Testis (tissue), 3 donors: ENCODE data around the gene DDA1. TPM values are rescaled to one million over a fixed set of nuclear protein-coding genes. Genes with fewer than 3 reads are reported as not detected.

Experiments used
- DNase-seq: peaks from one replicate; pipeline ENCODE4 v3.0.0-alpha.2; 2019
- H3K27ac ChIP-seq, 2 donors: fragments of 200-600 bp; sonication (generic); one replicate each; pipeline ENCODE4 v1.5.1; 2019
- H3K27me3 ChIP-seq: fragments of 200-600 bp; sonication (generic); one replicate; pipeline ENCODE4 v1.5.1; 2019
- H3K36me3 ChIP-seq: fragments of 200-600 bp; sonication (generic); one replicate; pipeline ENCODE4 v1.5.1; 2017; ENCODE audit warnings: low read depth; ENCODE audit errors: missing control alignments
- H3K4me1 ChIP-seq: fragments of 200-600 bp; sonication (generic); one replicate; pipeline ENCODE4 v1.5.1; 2019
- H3K4me3 ChIP-seq, 2 donors: fragments of 200-600 bp; sonication (generic); one replicate each; pipeline ENCODE4 v1.5.1; 2017 to 2019
- H3K9me3 ChIP-seq: fragments of 200-600 bp; sonication (generic); one replicate; pipeline ENCODE4 v1.5.1; 2017
- CTCF ChIP-seq, 3 experiments: fragments of 450-650 bp in 2 of 3; fragments of 200-600 bp in 1 of 3; sonication (generic) in 1 of 3; IDR thresholded peaks; one replicate each; pipeline ENCODE4 v1.5.1; 2016 to 2019; ENCODE audit warnings: antibody characterized with exemption in 3 of 3, mild to moderate bottlenecking in 2 of 3, moderate library complexity in 1 of 3
- POLR2A ChIP-seq: fragments of 450-650 bp; IDR thresholded peaks from one replicate; pipeline ENCODE4 v1.6.1; 2017; ENCODE audit warnings: antibody characterized with exemption, mild to moderate bottlenecking, moderate library complexity
- WGBS, 2 donors: methylation state at CpG; one replicate each; pipeline ENCODE4 v1.1.5; 2018; 5-methylcytosine and 5-hydroxymethylcytosine counted together
- intact Hi-C: fragments of 100-400 bp; cut with DNase I; formaldehyde crosslinking; loops from one replicate; pipeline ENCODE4 v1.15.1; 2023; ENCODE audit warnings: low total_unique reads
- polyA plus RNA-seq: library from polyadenylated mRNA; stranded (reverse); fragments of 350-450 nt; fragmentation: Illumina TruSeq; extraction: RNeasy Lipid Tissue Mini Kit (QIAGEN cat#74804); gene quantifications from one replicate; pipeline ENCODE4 v1.2.3, GENCODE V29; 2014; ENCODE audit warnings: low read depth, low replicate concordance; ENCODE audit not compliant: insufficient read depth
- total RNA-seq, 2 donors: library from RNA; depleted of rRNA; stranded (reverse); fragments of >200 nt; gene quantifications; one replicate each; pipeline ENCODE4 v1.2.3, GENCODE V29; 2016

DDA1 gene
- total and polyA plus RNA-seq, 3 donors from 2014 or later, result 46.4 to 123 (median 55.5) TPM

- Histone ChIP-seq H3K27me3 (no peaks in the 10 kb centered on the region), H3K36me3 (no peaks in the 10 kb centered on the region), H3K4me3 (no peak overlapping the region), H3K4me1 (peaks cover 30% of the 10 kb centered on the region), H3K9me3 (no peaks in the 10 kb centered on the region), H3K27ac (no peak overlapping the region)
- TF ChIP-seq CTCF (IDR thresholded peaks at IDR 0.05) (no peak), POLR2A (no peak)
- no peak for DNase-seq
- 96 to 98% methylated on average over 14 to 19 of the region's 20 CpGs for WGBS, 2 donors
- intact Hi-C loops, result no loop called here
Observed at GRCh38 chr19:17325133-17325532, 15.8 kb downstream of the DDA1 start.

- H3K4me1 ChIP-seq, result peaks cover 30% of the 10 kb centered on the region
- WGBS, 2 donors, result 50 to 72% methylated on average over 17 of the region's 17 CpGs
- no peaks in the 10 kb centered on the region for H3K27me3 ChIP-seq
- intact Hi-C loops, result no loop called here
- no peaks in the 10 kb centered on the region for H3K9me3 ChIP-seq
- no peak overlapping the region for H3K4me3 ChIP-seq
- no peak overlapping the region for H3K27ac ChIP-seq
- no peaks in the 10 kb centered on the region for H3K36me3 ChIP-seq
- no peak for TF ChIP-seq POLR2A
- TF ChIP-seq CTCF (IDR thresholded peaks at IDR 0.05), result no peak
- peak; percentile 84 for DNase-seq
Observed at GRCh38 chr19:17325881-17326594, 16.7 kb downstream of the DDA1 start.

GRCh38 chr19:17326595-17326966 is 17.2 kb downstream of the DDA1 start:
- WGBS, 2 donors, result 36 to 71% methylated on average over 10 to 11 of the region's 11 CpGs
- Histone ChIP-seq H3K9me3 (no peaks in the 10 kb centered on the region), H3K36me3 (no peaks in the 10 kb centered on the region), H3K27me3 (no peaks in the 10 kb centered on the region), H3K4me3 (no peak overlapping the region), H3K4me1 (peaks cover 30% of the 10 kb centered on the region), H3K27ac (no peak overlapping the region)
- no peak for DNase-seq
- TF ChIP-seq CTCF (IDR thresholded peaks at IDR 0.05) (no peak), POLR2A (no peak)
- intact Hi-C loops, result no loop called here

- H3K4me1 ChIP-seq, result peaks cover 29% of the 10 kb centered on the region
- H3K4me3 ChIP-seq, result no peak overlapping the region
- no peak for TF ChIP-seq CTCF (IDR thresholded peaks at IDR 0.05)
- no peak for TF ChIP-seq POLR2A
- H3K36me3 ChIP-seq, result no peaks in the 10 kb centered on the region
- H3K27ac ChIP-seq, result peak overlapping the region in 1 of 2 donors; percentile 5
- 56 to 81% methylated on average over 5 to 23 of the region's 27 CpGs for WGBS, 2 donors
- intact Hi-C loops, result no loop called here
- no peak for DNase-seq
- no peaks in the 10 kb centered on the region for H3K27me3 ChIP-seq
- H3K9me3 ChIP-seq, result no peaks in the 10 kb centered on the region
Observed at GRCh38 chr19:17327068-17327653, 17.8 kb downstream of the DDA1 start.
